ENCODE data around the gene LDLRAD3. TPM values are rescaled to one million over a fixed set of nuclear protein-coding genes. Genes with fewer than 3 reads are reported as not detected.

The LDLRAD3 gene
- total RNA-seq, 1 experiment from 2014 or later: not detected

DNA sequence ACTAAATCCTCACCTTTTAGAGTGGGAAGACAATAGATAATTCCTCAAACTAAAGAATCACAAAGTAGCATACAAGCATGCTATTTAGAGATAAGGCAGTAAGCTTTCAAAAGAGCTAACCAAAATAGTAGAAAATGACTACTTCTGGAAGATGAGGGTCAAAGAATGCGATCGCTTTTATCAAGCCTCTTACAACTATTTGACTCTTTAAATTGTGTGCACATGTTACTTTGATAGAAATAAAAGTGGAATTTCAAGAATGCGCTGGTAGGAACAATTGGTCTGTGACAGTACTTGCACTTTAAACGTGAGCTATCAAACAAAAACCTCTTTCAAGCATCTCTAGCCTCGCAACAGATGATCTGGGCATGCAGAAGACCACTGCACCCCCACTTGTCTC, 248.1 kb downstream of the LDLRAD3 start:
- H3K79me2 ChIP-seq (ENCODE audit: low read length): peaks cover 27% of the 10 kb centered on the region
- no peak overlapping the region for H3K4me3 ChIP-seq (ENCODE audit: low read length)
- H3K9ac ChIP-seq (ENCODE audit: low read length): peak overlapping the region; percentile 75; the same call in 1 of the 2 replicates
- peak overlapping the region; percentile 98 for H3K27ac ChIP-seq (ENCODE audit: low read length)
- H3K36me3 ChIP-seq (ENCODE audit: insufficient read depth, low read length): peaks cover 38% of the 10 kb centered on the region
- H3K4me1 ChIP-seq (ENCODE audit: low read length): peaks cover 73% of the 10 kb centered on the region
- H2AFZ ChIP-seq (ENCODE audit: low read length): no peak overlapping the region
- no peaks in the 10 kb centered on the region for H3K9me2 ChIP-seq (replicated peaks; ENCODE audit: insufficient read depth, low read length)
- H3K27me3 ChIP-seq (ENCODE audit: low read length): no peaks in the 10 kb centered on the region
- no peaks in the 10 kb centered on the region for H4K20me1 ChIP-seq (ENCODE audit: insufficient read depth, low read depth, low read length)
- DNase-seq: no peak
- no peaks in the 10 kb centered on the region for H3K9me3 ChIP-seq (ENCODE audit: low read length)
- peak overlapping the region; percentile 87 for H3K4me2 ChIP-seq (ENCODE audit: low read depth, low read length, poor library complexity, severe bottlenecking)

DNA sequence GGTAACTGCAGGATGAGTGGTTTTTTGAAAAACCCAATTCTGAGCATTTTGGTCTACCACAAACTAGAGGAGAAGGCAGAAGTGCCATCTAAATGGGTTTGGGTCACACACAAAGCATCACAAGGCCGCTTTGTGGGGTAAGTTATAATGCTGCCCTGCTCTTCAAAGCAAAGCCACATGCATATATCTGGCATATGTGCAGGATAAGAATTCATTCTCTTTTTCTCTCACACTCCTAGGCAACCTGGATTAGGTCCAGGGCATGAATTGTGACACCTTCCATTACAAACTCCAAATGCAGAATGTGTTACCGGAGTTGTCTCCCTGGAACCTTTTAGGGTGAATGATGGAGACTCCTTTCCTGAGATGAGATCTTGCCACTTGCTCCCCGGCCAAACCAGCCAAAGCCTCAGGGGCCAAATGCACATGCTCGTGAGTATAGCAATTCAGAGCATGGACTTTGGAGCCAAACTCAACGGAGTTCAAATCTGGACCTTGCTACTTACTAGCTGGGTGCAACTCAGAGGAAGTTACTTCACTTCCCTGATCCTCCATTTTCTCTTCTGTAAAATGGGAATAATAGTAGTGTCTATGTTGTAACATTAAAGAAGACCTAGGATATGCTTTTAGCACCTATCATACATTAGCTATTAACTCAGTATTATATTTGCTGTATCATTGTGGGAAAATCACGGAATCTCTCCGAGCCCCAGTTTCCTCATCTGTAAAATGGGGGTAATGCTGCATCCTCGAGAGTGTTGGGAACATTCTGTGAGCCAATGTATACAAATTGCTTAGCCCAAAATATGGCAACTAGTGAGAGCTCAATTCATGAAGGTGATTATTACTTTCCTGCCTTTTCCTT, 248.8 kb downstream of the LDLRAD3 start:
- Histone ChIP-seq H3K27ac (ENCODE audit: low read length) (peak overlapping the region; percentile 98), H3K27me3 (ENCODE audit: low read length) (no peaks in the 10 kb centered on the region), H3K4me2 (ENCODE audit: low read depth, low read length, poor library complexity, severe bottlenecking) (peak overlapping the region; percentile 87), H2AFZ (ENCODE audit: low read length) (no peak overlapping the region), H3K9ac (ENCODE audit: low read length) (peak overlapping the region; percentile 75), H4K20me1 (ENCODE audit: insufficient read depth, low read depth, low read length) (no peaks in the 10 kb centered on the region), H3K4me3 (ENCODE audit: low read length) (peak overlapping the region; percentile 70), H3K79me2 (ENCODE audit: low read length) (peaks cover 27% of the 10 kb centered on the region), H3K9me3 (ENCODE audit: low read length) (no peaks in the 10 kb centered on the region), H3K9me2 (replicated peaks; ENCODE audit: insufficient read depth, low read length) (no peaks in the 10 kb centered on the region), H3K36me3 (ENCODE audit: insufficient read depth, low read length) (peaks cover 32% of the 10 kb centered on the region), H3K4me1 (ENCODE audit: low read length) (peaks cover 73% of the 10 kb centered on the region)
- DNase-seq: no peak

DNA sequence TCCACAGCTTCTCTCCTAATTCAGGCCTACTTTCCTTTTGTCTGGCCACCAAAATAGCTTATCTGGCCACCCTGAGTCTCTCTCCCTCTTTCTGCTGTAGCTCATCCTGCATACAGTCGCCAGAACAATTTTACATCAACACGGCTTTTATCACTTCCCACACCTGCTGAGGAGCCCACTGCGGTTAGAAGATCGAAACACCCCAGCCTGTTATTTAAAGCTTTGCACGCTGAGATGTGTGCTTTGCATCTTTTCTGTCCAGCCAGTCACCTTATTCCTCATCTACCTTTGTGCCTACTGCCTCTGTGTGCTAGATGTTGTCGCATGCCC, 249.4 kb downstream of the LDLRAD3 start:
- peak overlapping the region; percentile 87 for H3K4me2 ChIP-seq (ENCODE audit: low read depth, low read length, poor library complexity, severe bottlenecking)
- peak overlapping the region; percentile 70 for H3K4me3 ChIP-seq (ENCODE audit: low read length)
- H3K27me3 ChIP-seq (ENCODE audit: low read length): no peaks in the 10 kb centered on the region
- no peaks in the 10 kb centered on the region for H4K20me1 ChIP-seq (ENCODE audit: insufficient read depth, low read depth, low read length)
- peaks cover 73% of the 10 kb centered on the region for H3K4me1 ChIP-seq (ENCODE audit: low read length)
- H2AFZ ChIP-seq (ENCODE audit: low read length): no peak overlapping the region
- H3K36me3 ChIP-seq (ENCODE audit: insufficient read depth, low read length): peaks cover 26% of the 10 kb centered on the region
- peak overlapping the region; percentile 75 for H3K9ac ChIP-seq (ENCODE audit: low read length)
- peaks cover 27% of the 10 kb centered on the region for H3K79me2 ChIP-seq (ENCODE audit: low read length)
- H3K9me2 ChIP-seq (replicated peaks; ENCODE audit: insufficient read depth, low read length): no peaks in the 10 kb centered on the region
- peak overlapping the region; percentile 98 for H3K27ac ChIP-seq (ENCODE audit: low read length)
- no peaks in the 10 kb centered on the region for H3K9me3 ChIP-seq (ENCODE audit: low read length)
- peak; percentile 92 for DNase-seq

DNA sequence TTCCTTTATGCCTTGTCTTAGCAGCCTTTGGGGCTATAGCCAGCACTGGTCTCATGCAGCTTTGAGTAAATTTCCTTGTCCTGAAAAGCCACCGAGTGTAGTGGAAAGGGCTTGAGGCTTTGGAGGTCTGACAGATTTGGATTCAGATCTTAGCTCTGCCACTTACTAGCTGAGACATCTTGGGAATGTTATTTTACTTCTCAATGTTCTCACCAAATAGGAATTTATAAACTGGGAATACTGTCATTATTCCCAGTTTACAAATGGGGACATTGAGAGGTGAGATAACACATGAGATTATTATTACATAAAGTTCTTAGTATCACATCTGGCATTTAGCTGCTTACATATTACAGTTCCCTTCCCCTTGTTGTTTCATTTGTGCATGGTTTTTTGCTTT, 249.9 kb downstream of the LDLRAD3 start:
- H3K9me2 ChIP-seq (replicated peaks; ENCODE audit: insufficient read depth, low read length): no peaks in the 10 kb centered on the region
- H3K36me3 ChIP-seq (ENCODE audit: insufficient read depth, low read length): peaks cover 22% of the 10 kb centered on the region
- peaks cover 27% of the 10 kb centered on the region for H3K79me2 ChIP-seq (ENCODE audit: low read length)
- H4K20me1 ChIP-seq (ENCODE audit: insufficient read depth, low read depth, low read length): no peaks in the 10 kb centered on the region
- peak overlapping the region; percentile 75 for H3K9ac ChIP-seq (ENCODE audit: low read length)
- H3K27ac ChIP-seq (ENCODE audit: low read length): peak overlapping the region; percentile 98
- no peaks in the 10 kb centered on the region for H3K27me3 ChIP-seq (ENCODE audit: low read length)
- no peak overlapping the region for H2AFZ ChIP-seq (ENCODE audit: low read length)
- DNase-seq: no peak
- H3K4me3 ChIP-seq (ENCODE audit: low read length): peak overlapping the region; percentile 70
- H3K9me3 ChIP-seq (ENCODE audit: low read length): no peaks in the 10 kb centered on the region
- H3K4me1 ChIP-seq (ENCODE audit: low read length): peaks cover 73% of the 10 kb centered on the region
- peak overlapping the region; percentile 87 for H3K4me2 ChIP-seq (ENCODE audit: low read depth, low read length, poor library complexity, severe bottlenecking)

DNA sequence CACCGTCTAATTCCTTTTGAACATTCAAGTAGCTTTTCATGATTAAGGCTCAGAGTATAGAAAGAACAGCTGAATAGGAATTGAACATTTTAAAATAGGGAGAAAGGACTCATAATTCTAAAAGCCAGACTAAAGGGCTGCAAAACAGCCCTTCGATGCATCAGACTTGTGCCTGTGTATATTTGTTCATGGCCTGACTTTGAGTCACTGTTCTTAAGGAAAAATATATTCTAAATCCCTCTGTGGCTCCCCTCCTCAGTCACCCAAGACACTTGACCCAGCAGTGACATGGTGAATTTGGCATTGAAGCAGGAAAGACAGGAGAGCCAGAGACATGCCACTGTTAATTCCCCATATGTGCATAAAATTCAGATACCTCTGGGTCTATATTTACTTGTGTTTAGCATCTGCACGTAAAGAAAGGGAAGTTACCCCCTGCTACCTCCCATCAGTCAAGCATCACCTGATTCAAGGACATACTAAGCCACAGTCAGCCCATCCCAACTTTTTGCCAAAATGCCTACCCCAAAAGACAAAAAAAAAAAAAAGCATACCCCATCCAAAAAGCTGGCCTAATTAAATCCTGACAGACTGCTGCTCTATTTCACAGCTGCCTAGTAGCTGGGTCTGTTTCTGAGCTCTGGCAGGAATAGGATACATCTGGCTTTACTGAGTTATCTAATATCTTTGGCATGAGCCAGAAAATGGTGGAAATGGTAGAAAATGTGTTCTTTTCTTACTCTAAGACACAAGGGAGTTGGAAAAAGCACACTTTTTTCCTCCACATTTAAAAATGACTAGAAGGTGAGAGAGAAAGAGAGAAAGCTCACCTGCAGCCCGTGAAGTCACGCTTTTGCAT, 251.9 kb downstream of the LDLRAD3 start:
- peaks cover 27% of the 10 kb centered on the region for H3K79me2 ChIP-seq (ENCODE audit: low read length)
- H3K9me3 ChIP-seq (ENCODE audit: low read length): no peaks in the 10 kb centered on the region
- no peaks in the 10 kb centered on the region for H3K27me3 ChIP-seq (ENCODE audit: low read length)
- peak; percentile 75 for DNase-seq
- peak overlapping the region; percentile 75 for H3K9ac ChIP-seq (ENCODE audit: low read length)
- H3K4me3 ChIP-seq (ENCODE audit: low read length): peak overlapping the region; percentile 70
- H3K4me2 ChIP-seq (ENCODE audit: low read depth, low read length, poor library complexity, severe bottlenecking): peak overlapping the region; percentile 87
- H3K27ac ChIP-seq (ENCODE audit: low read length): peak overlapping the region; percentile 98
- no peak overlapping the region for H2AFZ ChIP-seq (ENCODE audit: low read length)
- no peaks in the 10 kb centered on the region for H3K9me2 ChIP-seq (replicated peaks; ENCODE audit: insufficient read depth, low read length)
- H3K36me3 ChIP-seq (ENCODE audit: insufficient read depth, low read length): peaks cover 8% of the 10 kb centered on the region; the same call in 1 of the 2 replicates
- peaks cover 72% of the 10 kb centered on the region for H3K4me1 ChIP-seq (ENCODE audit: low read length)
- H4K20me1 ChIP-seq (ENCODE audit: insufficient read depth, low read depth, low read length): no peaks in the 10 kb centered on the region

DNA sequence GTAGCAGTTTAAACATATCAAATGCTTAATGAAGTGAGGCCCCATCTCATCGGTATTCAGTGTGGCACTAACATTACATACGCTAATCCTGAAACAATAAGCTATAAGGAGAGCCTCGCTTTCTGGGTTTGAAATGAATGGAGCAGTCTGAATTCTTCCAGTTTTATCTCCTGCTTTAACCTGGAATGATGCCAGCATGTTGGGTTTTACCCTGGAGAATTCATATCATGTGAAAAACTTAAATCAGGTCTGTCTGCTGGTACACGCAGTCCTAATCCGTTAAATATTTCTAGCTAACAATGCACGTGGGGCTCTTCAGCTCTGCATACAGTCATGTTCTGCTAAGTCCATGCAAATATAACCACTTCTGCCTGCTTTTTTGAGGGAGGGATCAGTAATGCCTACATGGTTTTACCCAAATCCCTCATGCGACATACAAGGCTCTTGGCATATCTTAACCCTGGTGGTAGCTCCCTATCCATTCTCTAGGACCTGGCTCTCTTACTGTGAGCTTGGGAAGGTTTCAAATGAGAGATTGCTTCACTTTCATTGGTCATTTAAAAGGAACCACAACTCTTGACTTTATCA, 252.6 kb downstream of the LDLRAD3 start:
- Histone ChIP-seq H3K4me1 (ENCODE audit: low read length) (peaks cover 80% of the 10 kb centered on the region), H3K9me2 (replicated peaks; ENCODE audit: insufficient read depth, low read length) (no peaks in the 10 kb centered on the region), H3K9ac (ENCODE audit: low read length) (peak overlapping the region; percentile 75), H3K9me3 (ENCODE audit: low read length) (no peaks in the 10 kb centered on the region), H3K27ac (ENCODE audit: low read length) (peak overlapping the region; percentile 98), H4K20me1 (ENCODE audit: insufficient read depth, low read depth, low read length) (no peaks in the 10 kb centered on the region), H3K79me2 (ENCODE audit: low read length) (peaks cover 27% of the 10 kb centered on the region), H3K36me3 (ENCODE audit: insufficient read depth, low read length) (0 out of 2 replicates have a peak, but pooled peaks cover 5% of the 10 kb centered on the region), H2AFZ (ENCODE audit: low read length) (no peak overlapping the region), H3K4me3 (ENCODE audit: low read length) (peak overlapping the region; percentile 70), H3K27me3 (ENCODE audit: low read length) (no peaks in the 10 kb centered on the region), H3K4me2 (ENCODE audit: low read depth, low read length, poor library complexity, severe bottlenecking) (peak overlapping the region; percentile 87)
- DNase-seq: peak; percentile 95

DNA sequence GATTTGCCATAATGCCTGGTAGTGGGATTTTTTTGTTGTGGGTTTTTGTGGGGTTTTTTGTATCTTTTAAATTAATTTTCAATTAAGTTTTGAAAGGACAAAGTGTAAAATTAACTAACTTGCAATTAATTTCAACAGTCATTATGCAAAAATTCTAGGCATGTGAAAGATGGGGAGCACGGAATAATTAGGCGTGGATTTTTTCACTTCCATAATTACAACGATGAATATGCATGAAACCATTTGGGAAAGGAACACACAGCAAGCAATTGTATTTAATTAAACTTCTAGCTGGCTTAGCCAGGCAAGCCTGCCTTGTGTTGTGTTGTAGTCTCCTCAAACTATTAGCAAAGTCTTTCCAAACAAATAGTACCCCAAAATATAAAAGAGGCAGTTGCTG, 257.5 kb downstream of the LDLRAD3 start:
- H2AFZ ChIP-seq (ENCODE audit: low read length): no peak overlapping the region
- no peak overlapping the region for H3K4me3 ChIP-seq (ENCODE audit: low read length)
- no peaks in the 10 kb centered on the region for H3K9me2 ChIP-seq (replicated peaks; ENCODE audit: insufficient read depth, low read length)
- no peaks in the 10 kb centered on the region for H3K27me3 ChIP-seq (ENCODE audit: low read length)
- no peak for DNase-seq
- H3K79me2 ChIP-seq (ENCODE audit: low read length): no peaks in the 10 kb centered on the region
- H3K9me3 ChIP-seq (ENCODE audit: low read length): no peaks in the 10 kb centered on the region
- peak overlapping the region; percentile 19; the same call in 1 of the 2 replicates for H3K27ac ChIP-seq (ENCODE audit: low read length)
- no peaks in the 10 kb centered on the region for H3K36me3 ChIP-seq (ENCODE audit: insufficient read depth, low read length)
- H4K20me1 ChIP-seq (ENCODE audit: insufficient read depth, low read depth, low read length): no peaks in the 10 kb centered on the region
- peaks cover 50% of the 10 kb centered on the region for H3K4me1 ChIP-seq (ENCODE audit: low read length)
- H3K9ac ChIP-seq (ENCODE audit: low read length): no peak overlapping the region
- H3K4me2 ChIP-seq (ENCODE audit: low read depth, low read length, poor library complexity, severe bottlenecking): peak overlapping the region; percentile 26

DNA sequence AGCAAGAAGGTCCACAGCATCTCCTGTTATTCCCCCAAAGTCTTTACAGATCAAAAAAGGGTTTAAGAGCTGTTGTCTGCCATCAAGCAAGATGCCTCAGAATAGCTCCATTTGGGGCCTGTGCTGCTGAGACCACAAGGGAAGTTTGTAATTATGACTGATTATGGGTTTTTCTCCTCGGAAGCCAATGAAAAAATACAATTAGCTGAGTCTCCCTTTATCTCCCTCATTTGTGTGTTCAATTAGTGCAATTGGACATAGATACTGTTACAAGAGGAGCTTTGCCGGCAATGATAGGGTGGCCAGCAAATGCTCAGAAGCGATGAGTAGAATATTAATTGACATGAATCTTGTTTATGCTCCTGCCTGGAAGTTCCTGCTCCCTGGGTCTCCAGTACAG, 261.7 kb downstream of the LDLRAD3 start:
- no peaks in the 10 kb centered on the region for H4K20me1 ChIP-seq (ENCODE audit: insufficient read depth, low read depth, low read length)
- peaks cover 45% of the 10 kb centered on the region for H3K4me1 ChIP-seq (ENCODE audit: low read length)
- H3K9me2 ChIP-seq (replicated peaks; ENCODE audit: insufficient read depth, low read length): no peaks in the 10 kb centered on the region
- no peaks in the 10 kb centered on the region for H3K79me2 ChIP-seq (ENCODE audit: low read length)
- DNase-seq: no peak
- no peak overlapping the region for H3K27ac ChIP-seq (ENCODE audit: low read length)
- no peaks in the 10 kb centered on the region for H3K36me3 ChIP-seq (ENCODE audit: insufficient read depth, low read length)
- no peak overlapping the region for H3K4me2 ChIP-seq (ENCODE audit: low read depth, low read length, poor library complexity, severe bottlenecking)
- no peak overlapping the region for H3K9ac ChIP-seq (ENCODE audit: low read length)
- H3K27me3 ChIP-seq (ENCODE audit: low read length): no peaks in the 10 kb centered on the region
- no peak overlapping the region for H2AFZ ChIP-seq (ENCODE audit: low read length)
- no peak overlapping the region for H3K4me3 ChIP-seq (ENCODE audit: low read length)
- H3K9me3 ChIP-seq (ENCODE audit: low read length): no peaks in the 10 kb centered on the region

All from Karpas-422 (cell line).